Measurements from ENCODE around the gene GJC3. TPM values are rescaled to one million over a fixed set of nuclear protein-coding genes. Genes with fewer than 3 reads are reported as not detected.

Gene GJC3
- total RNA-seq, 2 donors from 2014 or later: 0.82 to 1.4 TPM

DNA sequence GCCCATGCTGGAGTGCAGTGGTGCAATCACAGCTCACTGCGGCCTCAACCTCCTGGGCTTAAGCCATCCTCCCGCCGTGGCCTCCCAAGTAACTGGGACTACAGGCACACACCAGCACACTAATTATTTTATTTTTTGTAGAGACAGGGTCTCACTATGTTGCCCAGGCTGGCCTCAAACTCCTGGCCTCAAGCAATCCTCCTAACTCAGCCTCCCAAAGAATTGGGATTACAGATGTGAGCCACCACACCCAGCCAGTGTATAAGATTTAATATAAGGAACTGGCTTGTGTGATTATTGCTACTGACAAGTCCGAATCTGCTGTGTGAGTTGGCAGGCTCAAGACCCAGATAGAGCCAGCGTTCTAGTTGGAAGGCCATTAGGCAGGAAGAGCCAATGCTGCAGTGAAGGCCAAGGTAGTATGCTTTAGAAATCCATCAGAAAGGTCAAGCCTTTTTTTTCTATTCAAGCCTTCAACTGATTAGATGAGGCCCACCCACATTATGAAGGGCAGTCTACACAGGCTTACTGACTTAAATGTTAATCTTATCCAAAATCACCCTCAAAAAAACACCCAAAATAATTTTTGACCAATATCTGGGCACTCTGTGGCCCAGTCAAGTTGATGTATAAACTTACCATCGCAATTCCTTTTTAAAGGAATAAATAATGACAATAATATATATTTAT, 29.4 kb downstream of the GJC3 start:
- Mint-ChIP-seq H3K4me3 (no peak overlapping the region), H3K27ac (no peak overlapping the region), H3K9me3 (no peaks in the 10 kb centered on the region), H3K4me1 (peaks cover 3% of the 10 kb centered on the region), H3K27me3 (ENCODE audit: insufficient read depth) (no peaks in the 10 kb centered on the region), H3K36me3 (ENCODE audit: low read depth) (peaks cover 41% of the 10 kb centered on the region)
- H3K4me3 ChIP-seq (ENCODE audit: low read length): no peak overlapping the region
- DNase-seq: no peak
- no peak overlapping the region for H3K27ac ChIP-seq (ENCODE audit: low read depth, low read length)
- no peaks in the 10 kb centered on the region for H3K4me1 ChIP-seq (ENCODE audit: control insufficient read depth, insufficient read depth, low read length)
- no peak overlapping the region for H3K9ac ChIP-seq (ENCODE audit: extremely low read depth, low read length, poor library complexity, severe bottlenecking)
- no peaks in the 10 kb centered on the region for H3K27me3 ChIP-seq (ENCODE audit: control insufficient read depth, insufficient read depth, low read length, poor library complexity, severe bottlenecking)
- no peaks in the 10 kb centered on the region for H3K9me3 ChIP-seq (ENCODE audit: control insufficient read depth, low read length)
- TF ChIP-seq, protein P1, sequence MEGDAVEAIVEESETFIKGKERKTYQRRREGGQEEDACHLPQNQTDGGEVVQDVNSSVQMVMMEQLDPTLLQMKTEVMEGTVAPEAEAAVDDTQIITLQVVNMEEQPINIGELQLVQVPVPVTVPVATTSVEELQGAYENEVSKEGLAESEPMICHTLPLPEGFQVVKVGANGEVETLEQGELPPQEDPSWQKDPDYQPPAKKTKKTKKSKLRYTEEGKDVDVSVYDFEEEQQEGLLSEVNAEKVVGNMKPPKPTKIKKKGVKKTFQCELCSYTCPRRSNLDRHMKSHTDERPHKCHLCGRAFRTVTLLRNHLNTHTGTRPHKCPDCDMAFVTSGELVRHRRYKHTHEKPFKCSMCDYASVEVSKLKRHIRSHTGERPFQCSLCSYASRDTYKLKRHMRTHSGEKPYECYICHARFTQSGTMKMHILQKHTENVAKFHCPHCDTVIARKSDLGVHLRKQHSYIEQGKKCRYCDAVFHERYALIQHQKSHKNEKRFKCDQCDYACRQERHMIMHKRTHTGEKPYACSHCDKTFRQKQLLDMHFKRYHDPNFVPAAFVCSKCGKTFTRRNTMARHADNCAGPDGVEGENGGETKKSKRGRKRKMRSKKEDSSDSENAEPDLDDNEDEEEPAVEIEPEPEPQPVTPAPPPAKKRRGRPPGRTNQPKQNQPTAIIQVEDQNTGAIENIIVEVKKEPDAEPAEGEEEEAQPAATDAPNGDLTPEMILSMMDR (conservative IDR thresholded peaks at IDR 0.05): no peak
- H3K36me3 ChIP-seq (ENCODE audit: control insufficient read depth, insufficient read depth, low read length): peaks cover 43% of the 10 kb centered on the region
- WGBS, 2 experiments (ENCODE audit: insufficient coverage in 1 of 2, insufficient read length in 1 of 2): 94 to 95% methylated on average over 2 to 5 of the region's 6 CpGs

DNA sequence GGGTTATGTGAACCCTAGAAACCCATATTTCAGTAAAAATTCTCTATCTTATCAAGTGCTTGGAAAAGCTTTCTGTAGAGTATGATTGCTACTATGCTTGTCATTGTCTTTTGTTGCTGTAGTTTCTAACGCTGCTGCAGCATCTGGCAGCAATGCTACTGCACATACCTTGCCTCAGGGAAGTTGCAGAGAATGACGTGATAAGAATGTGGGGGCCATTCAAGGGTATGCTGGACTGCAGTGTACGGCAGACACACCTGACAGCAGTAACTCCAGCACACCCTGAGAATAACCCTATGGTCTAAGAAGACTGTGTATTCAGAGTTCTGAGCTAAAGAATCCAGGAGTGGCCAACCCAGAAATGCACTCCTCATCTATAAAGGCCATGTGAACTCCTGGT, 30.6 kb downstream of the GJC3 start:
- WGBS, 2 experiments (ENCODE audit: insufficient coverage in 1 of 2, insufficient read length in 1 of 2): 90% methylated on average over 2 to 3 of the region's 3 CpGs
- no peak overlapping the region for H3K4me3 ChIP-seq (ENCODE audit: low read length)
- TF ChIP-seq, protein P1 (conservative IDR thresholded peaks at IDR 0.05): no peak

DNA sequence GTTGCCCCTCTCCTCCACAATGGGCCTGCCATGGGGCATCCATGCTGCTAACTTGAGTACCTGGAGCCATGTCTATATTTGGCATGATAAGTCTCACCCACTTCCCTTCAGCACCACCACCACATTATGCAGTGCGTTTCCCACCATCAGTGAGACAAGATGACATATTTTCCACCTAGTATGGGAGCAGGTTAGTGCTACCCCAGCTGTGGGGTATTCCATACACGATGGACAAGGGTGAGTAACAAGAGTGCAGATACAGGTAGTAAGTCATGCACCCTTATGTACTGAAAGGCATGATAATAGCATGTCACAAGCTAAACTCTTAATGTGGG, 31.4 kb downstream of the GJC3 start:
- Histone ChIP-seq H3K36me3 (ENCODE audit: control insufficient read depth, insufficient read depth, low read length) (peaks cover 29% of the 10 kb centered on the region), H3K9me3 (ENCODE audit: control insufficient read depth, low read length) (no peaks in the 10 kb centered on the region), H3K9ac (ENCODE audit: extremely low read depth, low read length, poor library complexity, severe bottlenecking) (no peak overlapping the region), H3K27ac (ENCODE audit: low read depth, low read length) (no peak overlapping the region), H3K4me3 (ENCODE audit: low read length) (no peak overlapping the region), H3K27me3 (ENCODE audit: control insufficient read depth, insufficient read depth, low read length, poor library complexity, severe bottlenecking) (no peaks in the 10 kb centered on the region), H3K4me1 (ENCODE audit: control insufficient read depth, insufficient read depth, low read length) (no peaks in the 10 kb centered on the region)
- WGBS, 2 experiments (ENCODE audit: insufficient coverage in 1 of 2, insufficient read length in 1 of 2): 88 to 93% methylated on average over 2 of the region's 2 CpGs
- no peak overlapping the region for H3K27ac Mint-ChIP-seq
- peaks cover 3% of the 10 kb centered on the region for H3K4me1 Mint-ChIP-seq
- H3K36me3 Mint-ChIP-seq (ENCODE audit: low read depth): peaks cover 29% of the 10 kb centered on the region
- no peak overlapping the region for H3K4me3 Mint-ChIP-seq
- no peaks in the 10 kb centered on the region for H3K27me3 Mint-ChIP-seq (ENCODE audit: insufficient read depth)
- H3K9me3 Mint-ChIP-seq: no peaks in the 10 kb centered on the region
- TF ChIP-seq, protein P1 (conservative IDR thresholded peaks at IDR 0.05): no peak
- no peak for DNase-seq

More for the DNA sequence above, 30.6 kb downstream of the GJC3 start:
- no peak for DNase-seq
- Mint-ChIP-seq H3K27me3 (ENCODE audit: insufficient read depth) (no peaks in the 10 kb centered on the region), H3K4me3 (no peak overlapping the region), H3K36me3 (ENCODE audit: low read depth) (peaks cover 37% of the 10 kb centered on the region), H3K4me1 (peaks cover 3% of the 10 kb centered on the region), H3K9me3 (no peaks in the 10 kb centered on the region), H3K27ac (no peak overlapping the region)
- H3K4me1 ChIP-seq (ENCODE audit: control insufficient read depth, insufficient read depth, low read length): no peaks in the 10 kb centered on the region
- no peak overlapping the region for H3K27ac ChIP-seq (ENCODE audit: low read depth, low read length)
- no peaks in the 10 kb centered on the region for H3K27me3 ChIP-seq (ENCODE audit: control insufficient read depth, insufficient read depth, low read length, poor library complexity, severe bottlenecking)
- H3K9me3 ChIP-seq (ENCODE audit: control insufficient read depth, low read length): no peaks in the 10 kb centered on the region
- H3K9ac ChIP-seq (ENCODE audit: extremely low read depth, low read length, poor library complexity, severe bottlenecking): no peak overlapping the region
- H3K36me3 ChIP-seq (ENCODE audit: control insufficient read depth, insufficient read depth, low read length): peaks cover 37% of the 10 kb centered on the region
